ENCODE data around the gene EXOC6B. TPM values are rescaled to one million over a fixed set of nuclear protein-coding genes. Genes with fewer than 3 reads are reported as not detected.

Gene EXOC6B
- total RNA-seq, 4 donors from 2014 or later = 15.7 to 58.4 (median 37.9) TPM

DNA sequence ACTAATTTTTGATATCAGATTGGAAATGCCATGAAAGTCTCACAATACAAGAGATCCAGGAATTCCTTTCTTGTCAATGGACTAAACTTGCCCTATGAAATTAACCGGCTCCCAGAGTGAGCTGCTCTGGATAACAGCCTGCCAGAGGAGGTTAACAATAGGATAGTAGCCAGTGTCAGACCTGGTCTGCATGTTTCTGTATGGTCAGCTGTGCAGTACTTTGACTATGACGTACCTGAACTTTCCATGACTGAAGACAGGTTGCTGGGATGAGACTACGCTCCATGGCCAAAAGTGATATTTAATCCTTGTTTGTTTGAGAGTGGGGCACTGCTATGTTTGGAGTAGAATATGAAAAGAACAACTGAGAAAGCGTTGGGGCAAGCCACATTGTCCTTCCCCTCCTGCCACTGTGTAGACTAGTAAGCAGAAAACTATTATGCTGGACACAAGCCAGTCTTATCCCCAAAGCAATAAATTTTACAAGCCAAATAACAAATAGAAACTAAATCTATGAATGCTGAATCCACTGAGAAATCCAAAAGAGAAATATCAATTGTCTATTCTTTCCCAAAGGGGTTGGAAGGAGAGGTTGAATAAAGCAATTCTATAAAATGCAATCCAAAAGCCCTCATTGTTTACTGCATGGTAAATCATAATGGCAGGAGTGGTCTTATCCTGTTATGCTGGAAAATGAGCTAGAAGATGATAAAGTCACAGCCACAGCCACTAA, 562.6 kb downstream of the EXOC6B start:
- intact Hi-C loops (cut with DNase I; ENCODE audit: low total_unique reads) = no loop called here
- no peaks in the 10 kb centered on the region for H3K9me3 ChIP-seq
- H3K27me3 ChIP-seq = no peaks in the 10 kb centered on the region
- peaks cover 0 to 11% (median 7%) of the 10 kb centered on the region in 4 donors for H3K4me1 ChIP-seq
- in situ Hi-C loops (cut with MboI; ENCODE audit: low pct_ligation_motif_present in 1 of 4, low pct_unique_long_range_greater_than_20kb in 1 of 4, low sequenced_read_pairs in 3 of 4) = no loop called here
- no peaks in the 10 kb centered on the region for H3K36me3 ChIP-seq
- WGBS, 2 donors (ENCODE audit: low coverage in 1 of 2) = 77 to 100% methylated on average over 1 to 4 of the region's 4 CpGs
- DNase-seq = no peak
- H3K27ac ChIP-seq = no peak overlapping the region
- H3K4me3 ChIP-seq = no peak overlapping the region
- TF ChIP-seq, protein P1, sequence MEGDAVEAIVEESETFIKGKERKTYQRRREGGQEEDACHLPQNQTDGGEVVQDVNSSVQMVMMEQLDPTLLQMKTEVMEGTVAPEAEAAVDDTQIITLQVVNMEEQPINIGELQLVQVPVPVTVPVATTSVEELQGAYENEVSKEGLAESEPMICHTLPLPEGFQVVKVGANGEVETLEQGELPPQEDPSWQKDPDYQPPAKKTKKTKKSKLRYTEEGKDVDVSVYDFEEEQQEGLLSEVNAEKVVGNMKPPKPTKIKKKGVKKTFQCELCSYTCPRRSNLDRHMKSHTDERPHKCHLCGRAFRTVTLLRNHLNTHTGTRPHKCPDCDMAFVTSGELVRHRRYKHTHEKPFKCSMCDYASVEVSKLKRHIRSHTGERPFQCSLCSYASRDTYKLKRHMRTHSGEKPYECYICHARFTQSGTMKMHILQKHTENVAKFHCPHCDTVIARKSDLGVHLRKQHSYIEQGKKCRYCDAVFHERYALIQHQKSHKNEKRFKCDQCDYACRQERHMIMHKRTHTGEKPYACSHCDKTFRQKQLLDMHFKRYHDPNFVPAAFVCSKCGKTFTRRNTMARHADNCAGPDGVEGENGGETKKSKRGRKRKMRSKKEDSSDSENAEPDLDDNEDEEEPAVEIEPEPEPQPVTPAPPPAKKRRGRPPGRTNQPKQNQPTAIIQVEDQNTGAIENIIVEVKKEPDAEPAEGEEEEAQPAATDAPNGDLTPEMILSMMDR (IDR thresholded peaks at IDR 0.05) = no peak
- no peak for TF ChIP-seq POLR2A (IDR thresholded peaks at IDR 0.05)
- no peak for TF ChIP-seq POLR2AphosphoS5 (IDR thresholded peaks at IDR 0.05)
- TF ChIP-seq EP300 (IDR thresholded peaks at IDR 0.05; ENCODE audit: low read depth) = no peak

DNA sequence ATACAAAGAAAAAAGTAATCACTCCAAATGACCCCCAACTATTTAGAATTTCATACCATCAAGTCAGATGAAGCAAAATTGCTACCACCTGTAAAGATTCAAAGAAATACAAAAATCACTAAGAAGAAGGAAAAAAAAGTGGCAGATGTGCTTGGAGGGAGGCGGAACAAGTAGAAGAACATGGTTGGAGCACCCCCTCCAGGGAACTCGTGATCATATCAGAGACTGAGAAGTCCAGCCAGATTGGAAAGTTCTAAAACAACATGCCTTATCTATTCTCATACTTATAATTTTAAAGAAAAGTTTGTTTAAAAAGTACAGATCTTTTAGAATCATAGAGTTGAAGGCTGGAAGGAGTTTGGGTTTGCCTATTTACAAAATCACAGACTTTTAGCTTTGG, 564.8 kb downstream of the EXOC6B start:
- WGBS, 2 donors (ENCODE audit: low coverage in 1 of 2) = 50 to 78% methylated on average over 2 of the region's 2 CpGs
- TF ChIP-seq POLR2A (IDR thresholded peaks at IDR 0.05) (no peak), EP300 (IDR thresholded peaks at IDR 0.05; ENCODE audit: low read depth) (no peak), POLR2AphosphoS5 (IDR thresholded peaks at IDR 0.05) (no peak)
- TF ChIP-seq, protein P1 (IDR thresholded peaks at IDR 0.05) = no peak
- Histone ChIP-seq H3K27ac (no peak overlapping the region), H3K36me3 (no peaks in the 10 kb centered on the region), H3K27me3 (no peaks in the 10 kb centered on the region), H3K9me3 (no peaks in the 10 kb centered on the region), H3K4me3 (no peak overlapping the region), H3K4me1 (peaks cover 0 to 11% (median 7%) of the 10 kb centered on the region in 4 donors)
- intact Hi-C loops (cut with DNase I; ENCODE audit: low total_unique reads) = no loop called here
- in situ Hi-C loops (cut with MboI; ENCODE audit: low pct_ligation_motif_present in 1 of 4, low pct_unique_long_range_greater_than_20kb in 1 of 4, low sequenced_read_pairs in 3 of 4) = no loop called here
- DNase-seq = no peak

DNA sequence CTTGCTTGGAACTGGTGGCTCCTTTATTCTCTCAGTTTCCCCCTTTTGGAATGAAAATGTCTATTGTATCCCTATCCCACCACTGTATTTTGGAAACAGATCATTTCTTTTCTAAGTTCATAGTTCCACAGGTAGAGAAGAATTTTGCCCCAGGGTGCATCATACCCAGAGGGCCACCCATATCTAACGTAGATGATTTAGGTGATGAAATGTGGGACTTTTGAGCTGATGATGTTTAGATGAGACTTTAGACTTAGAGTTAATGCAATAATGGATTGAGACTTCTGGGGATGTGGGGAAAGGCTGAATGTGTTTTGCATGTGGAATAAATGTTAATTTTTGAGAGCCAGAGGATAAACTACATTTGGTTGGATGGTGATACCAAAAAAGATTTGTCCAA, 570.3 kb downstream of the EXOC6B start:
- TF ChIP-seq, protein P1 (IDR thresholded peaks at IDR 0.05) = no peak
- TF ChIP-seq POLR2AphosphoS5 (IDR thresholded peaks at IDR 0.05) (no peak), EP300 (IDR thresholded peaks at IDR 0.05; ENCODE audit: low read depth) (no peak), POLR2A (IDR thresholded peaks at IDR 0.05) (no peak)
- DNase-seq = no peak
- intact Hi-C loops (cut with DNase I; ENCODE audit: low total_unique reads) (no loop called here), in situ Hi-C loops (cut with MboI; ENCODE audit: low pct_ligation_motif_present in 1 of 4, low pct_unique_long_range_greater_than_20kb in 1 of 4, low sequenced_read_pairs in 3 of 4) (no loop called here)
- H3K27ac ChIP-seq = no peak overlapping the region
- H3K27me3 ChIP-seq = no peaks in the 10 kb centered on the region
- H3K9me3 ChIP-seq = peaks cover 0 to 3% of the 10 kb centered on the region in 2 donors
- H3K4me3 ChIP-seq = no peak overlapping the region
- WGBS, 2 donors (ENCODE audit: low coverage in 1 of 2) = 83 to 92% methylated on average over 1 of the region's 1 CpG
- H3K36me3 ChIP-seq = no peaks in the 10 kb centered on the region
- no peaks in the 10 kb centered on the region for H3K4me1 ChIP-seq

DNA sequence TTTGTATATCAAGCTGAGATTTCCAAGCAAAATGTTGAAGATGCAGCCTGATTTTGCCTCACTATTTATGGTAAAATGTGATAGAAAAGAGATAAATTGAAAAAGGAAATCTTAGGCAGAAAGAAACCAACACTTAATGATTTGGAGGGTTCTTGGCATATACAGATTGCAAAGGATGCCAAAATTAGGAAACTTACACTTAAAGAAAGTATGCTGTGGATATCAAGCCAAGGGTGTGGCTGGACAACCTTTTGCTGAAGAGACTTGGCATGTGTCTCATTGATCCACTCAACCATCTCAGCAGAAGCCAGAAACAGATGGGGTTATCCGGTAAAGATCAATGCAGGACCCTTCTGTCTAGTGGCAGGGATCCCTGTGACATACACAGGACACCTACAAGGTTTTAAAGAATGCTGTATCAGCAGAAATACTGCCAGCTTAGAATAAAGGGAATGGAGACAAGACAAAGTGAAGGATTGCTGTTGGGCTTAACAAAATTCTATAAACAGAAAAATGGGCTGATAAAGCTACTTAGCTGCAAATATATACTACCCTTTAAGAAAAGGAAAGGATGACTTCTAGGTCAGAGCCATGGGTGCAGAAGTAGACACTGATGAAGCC, 570.9 kb downstream of the EXOC6B start:
- WGBS, 2 donors (ENCODE audit: low coverage in 1 of 2) = 89% methylated on average over 1 of the region's 1 CpG; no CpG with 5 or more reads in 1 of the 2 donors
- in situ Hi-C loops (cut with MboI; ENCODE audit: low pct_ligation_motif_present in 1 of 4, low pct_unique_long_range_greater_than_20kb in 1 of 4, low sequenced_read_pairs in 3 of 4) (no loop called here), intact Hi-C loops (cut with DNase I; ENCODE audit: low total_unique reads) (no loop called here)
- H3K27me3 ChIP-seq = no peaks in the 10 kb centered on the region
- DNase-seq = no peak
- H3K9me3 ChIP-seq = peaks cover 0 to 3% of the 10 kb centered on the region in 2 donors
- TF ChIP-seq, protein P1 (IDR thresholded peaks at IDR 0.05) = no peak
- no peak for TF ChIP-seq POLR2AphosphoS5 (IDR thresholded peaks at IDR 0.05)
- TF ChIP-seq POLR2A (IDR thresholded peaks at IDR 0.05) = no peak
- TF ChIP-seq EP300 (IDR thresholded peaks at IDR 0.05; ENCODE audit: low read depth) = no peak
- H3K36me3 ChIP-seq = no peaks in the 10 kb centered on the region
- no peak overlapping the region for H3K4me3 ChIP-seq
- no peaks in the 10 kb centered on the region for H3K4me1 ChIP-seq
- no peak overlapping the region for H3K27ac ChIP-seq
